GM21619 (cell line): Measurements from ENCODE around the gene KCNMB4.

Experiments used
- ATAC-seq: cut with Tn5 transposase; IDR thresholded peaks from one replicate; pipeline ENCODE4 v1.9.1; 2021; ENCODE audit not compliant: unreplicated experiment

KCNMB4 gene

GRCh38 chr12:70427611-70428010, 61.5 kb downstream of the KCNMB4 start:
- ATAC-seq, result no peak

- ATAC-seq, result no peak
These were observed 64.3 kb downstream of the KCNMB4 start for GRCh38 chr12:70430400-70430799.

GRCh38 chr12:70436836-70437235, 70.7 kb downstream of the KCNMB4 start:
- no peak for ATAC-seq

- ATAC-seq, result no peak
These were observed 77.1 kb downstream of the KCNMB4 start for GRCh38 chr12:70443062-70443673.

GRCh38 chr12:70444903-70445302, 78.8 kb downstream of the KCNMB4 start:
- no peak for ATAC-seq

GRCh38 chr12:70448371-70448770, 82.3 kb downstream of the KCNMB4 start:
- no peak for ATAC-seq

- no peak for ATAC-seq
These were observed 83.1 kb downstream of the KCNMB4 start for GRCh38 chr12:70449074-70449752.

GRCh38 chr12:70449753-70450341, 83.8 kb downstream of the KCNMB4 start:
- ATAC-seq, result no peak

GRCh38 chr12:70451528-70451927, 85.4 kb downstream of the KCNMB4 start:
- ATAC-seq, result no peak

GRCh38 chr12:70456953-70457352, 90.9 kb downstream of the KCNMB4 start:
- ATAC-seq, result no peak

- ATAC-seq, result no peak
These were observed 93.7 kb downstream of the KCNMB4 start for GRCh38 chr12:70459786-70460185.

- ATAC-seq, result no peak
These were observed 97.9 kb downstream of the KCNMB4 start for GRCh38 chr12:70463997-70464396.

- ATAC-seq, result no peak
These were observed 100.7 kb downstream of the KCNMB4 start for GRCh38 chr12:70466753-70467152.

- no peak for ATAC-seq
These were observed 101.4 kb downstream of the KCNMB4 start for GRCh38 chr12:70467476-70467875.

GRCh38 chr12:70467918-70468733, 102.0 kb downstream of the KCNMB4 start:
- ATAC-seq, result no peak

GRCh38 chr12:70468741-70469140, 102.7 kb downstream of the KCNMB4 start:
- no peak for ATAC-seq

- no peak for ATAC-seq
These were observed 103.2 kb downstream of the KCNMB4 start for GRCh38 chr12:70469221-70469820.

GRCh38 chr12:70482764-70483163, 116.7 kb downstream of the KCNMB4 start:
- no peak for ATAC-seq
